Lower leg skin (tissue), 3 donors: ENCODE results near the gene NEK3.
"Not testable (repeated sequence)": the region's sequence is repeated elsewhere in the genome, so short reads cannot be mapped to it uniquely, and the experiment has no call there.

Experiments used
- CTCF ChIP-seq, 3 donors: fragments of 450-650 bp; IDR thresholded peaks; one replicate each; pipeline ENCODE4 v1.5.1; 2016; ENCODE audit warnings: antibody characterized with exemption in 3 of 3, mild to moderate bottlenecking in 3 of 3, moderate library complexity in 2 of 3
- POLR2A ChIP-seq, 2 donors: fragments of 450-650 bp; IDR thresholded peaks; one replicate each; pipeline ENCODE4 v1.6.1; 2016 to 2017; ENCODE audit warnings: antibody characterized with exemption in 2 of 2, mild to moderate bottlenecking in 1 of 2, moderate library complexity in 1 of 2

GRCh38 chr13:52163878-52164277 is 4.5 kb upstream of the NEK3 start:
- not testable (repeated sequence) for TF ChIP-seq CTCF, POLR2A (IDR thresholded peaks at IDR 0.05)
